Mesenchymal stem cell (in vitro differentiated cells and primary cell): ENCODE measurements around the gene ESPL1.
A peak's percentile ranks its signal among the peaks of the same experiment; 100 is the strongest.

ENCODE experiments used
- DNase-seq: peaks from one replicate; pipeline ENCODE4 v3.0.0-alpha.2; 2013
- H2AFZ ChIP-seq: one replicate; pipeline ENCODE4 v1.6.1; 2013; ENCODE audit warnings: low read depth, mild to moderate bottlenecking, control low read depth, inconsistent platforms, low read length, moderate library complexity
- H2AK5ac ChIP-seq: 2 replicates; pipeline ENCODE4 v1.6.1; 2013; ENCODE audit warnings: low read length, moderate library complexity, mild to moderate bottlenecking, inconsistent platforms; ENCODE audit not compliant: severe bottlenecking
- H2BK120ac ChIP-seq: one replicate; pipeline ENCODE4 v1.6.1; 2013; ENCODE audit warnings: low read depth, mild to moderate bottlenecking, inconsistent platforms, low read length, moderate library complexity
- H2BK12ac ChIP-seq, 2 experiments: one replicate each; pipeline ENCODE4 v1.6.1; 2013; ENCODE audit warnings: inconsistent platforms in 2 of 2, low read length in 2 of 2, mild to moderate bottlenecking in 2 of 2, moderate library complexity in 2 of 2, control low read depth in 1 of 2
- H2BK15ac ChIP-seq: one replicate; pipeline ENCODE4 v1.6.1; 2013; ENCODE audit warnings: mild to moderate bottlenecking, low read depth, inconsistent platforms; ENCODE audit not compliant: poor library complexity, severe bottlenecking
- H2BK5ac ChIP-seq: 2 replicates; pipeline ENCODE4 v1.6.1; 2013; ENCODE audit warnings: low read depth, mild to moderate bottlenecking, low read length, control low read depth, inconsistent platforms; ENCODE audit not compliant: poor library complexity, severe bottlenecking
- H3K14ac ChIP-seq, 2 experiments: one replicate each; pipeline ENCODE4 v1.6.1; 2013; ENCODE audit warnings: inconsistent platforms in 2 of 2, low read length in 2 of 2, control low read depth in 1 of 2, mild to moderate bottlenecking in 1 of 2, moderate library complexity in 1 of 2
- H3K18ac ChIP-seq, 2 experiments: one replicate each; pipeline ENCODE4 v1.6.1; 2013; ENCODE audit warnings: inconsistent platforms in 2 of 2, low read length in 2 of 2, control low read depth in 1 of 2, low read depth in 1 of 2, mild to moderate bottlenecking in 1 of 2
- H3K23ac ChIP-seq, 2 experiments: one replicate each; pipeline ENCODE4 v1.6.1; 2013; ENCODE audit warnings: inconsistent platforms in 2 of 2, low read length in 2 of 2, mild to moderate bottlenecking in 2 of 2, moderate library complexity in 2 of 2, control low read depth in 1 of 2
- H3K27ac ChIP-seq: 2 replicates; pipeline ENCODE4 v1.5.1; 2013; ENCODE audit warnings: mild to moderate bottlenecking, moderate library complexity, low read length, control low read depth, inconsistent platforms; ENCODE audit not compliant: poor library complexity, severe bottlenecking
- H3K27me3 ChIP-seq, 2 experiments: 2 replicates each; pipeline versions ENCODE4 v1.6.1 to v1.7.0; 2013; ENCODE audit warnings: low read length in 2 of 2, mild to moderate bottlenecking in 2 of 2, moderate library complexity in 2 of 2, control low read depth in 1 of 2, inconsistent platforms in 1 of 2; ENCODE audit not compliant: control insufficient read depth in 1 of 2, insufficient read depth in 1 of 2
- H3K36me3 ChIP-seq, 2 experiments: 2 replicates each; pipeline versions ENCODE4 v1.6.1 to v1.7.0; 2013; ENCODE audit warnings: low read length in 2 of 2, control low read depth in 1 of 2, inconsistent platforms in 1 of 2, low read depth in 1 of 2, mild to moderate bottlenecking in 1 of 2; ENCODE audit not compliant: insufficient read depth in 2 of 2, control insufficient read depth in 1 of 2
- H3K4ac ChIP-seq, 2 experiments: one replicate each; pipeline ENCODE4 v1.6.1; 2013; ENCODE audit warnings: inconsistent platforms in 2 of 2, low read length in 2 of 2, mild to moderate bottlenecking in 2 of 2, moderate library complexity in 2 of 2, control low read depth in 1 of 2, low read depth in 1 of 2
- H3K4me1 ChIP-seq: 2 replicates; pipeline ENCODE4 v1.6.1; 2013; ENCODE audit warnings: low read depth, low read length, control low read depth; ENCODE audit not compliant: control insufficient read depth, insufficient read depth
- H3K4me2 ChIP-seq: 2 replicates; pipeline ENCODE4 v1.6.1; 2013; ENCODE audit warnings: low read length, mild to moderate bottlenecking, inconsistent platforms; ENCODE audit not compliant: poor library complexity, severe bottlenecking
- H3K4me3 ChIP-seq, 2 experiments: 2 replicates each; pipeline versions ENCODE4 v1.5.1 to v1.7.0; 2013; ENCODE audit warnings: low read length in 2 of 2, mild to moderate bottlenecking in 2 of 2, control low read depth in 1 of 2, low read depth in 1 of 2; ENCODE audit not compliant: insufficient read depth in 1 of 2
- H3K79me1 ChIP-seq: replicated peaks from 2 replicates; pipeline ENCODE4 v1.6.1; 2013; ENCODE audit warnings: mild to moderate bottlenecking, control low read depth, low read length, inconsistent platforms; ENCODE audit not compliant: poor library complexity, severe bottlenecking
- H3K9ac ChIP-seq: 2 replicates; pipeline ENCODE4 v1.7.0; 2013; ENCODE audit warnings: mild to moderate bottlenecking, low read length, moderate library complexity
- H3K9me3 ChIP-seq: 2 replicates; pipeline ENCODE4 v1.7.0; 2013; ENCODE audit warnings: mild to moderate bottlenecking, low read length; ENCODE audit not compliant: control insufficient read depth
- H4K8ac ChIP-seq: one replicate; pipeline ENCODE4 v1.6.1; 2013; ENCODE audit warnings: inconsistent platforms, mild to moderate bottlenecking, low read length, moderate library complexity
- H4K91ac ChIP-seq: one replicate; pipeline ENCODE4 v1.6.1; 2013; ENCODE audit warnings: mild to moderate bottlenecking, low read length, inconsistent platforms
- WGBS: methylation state at CpG from one replicate; pipeline ENCODE4 v1.1.7; 2013; ENCODE audit warnings: mixed read lengths; 5-methylcytosine and 5-hydroxymethylcytosine counted together

ESPL1 gene

DNA sequence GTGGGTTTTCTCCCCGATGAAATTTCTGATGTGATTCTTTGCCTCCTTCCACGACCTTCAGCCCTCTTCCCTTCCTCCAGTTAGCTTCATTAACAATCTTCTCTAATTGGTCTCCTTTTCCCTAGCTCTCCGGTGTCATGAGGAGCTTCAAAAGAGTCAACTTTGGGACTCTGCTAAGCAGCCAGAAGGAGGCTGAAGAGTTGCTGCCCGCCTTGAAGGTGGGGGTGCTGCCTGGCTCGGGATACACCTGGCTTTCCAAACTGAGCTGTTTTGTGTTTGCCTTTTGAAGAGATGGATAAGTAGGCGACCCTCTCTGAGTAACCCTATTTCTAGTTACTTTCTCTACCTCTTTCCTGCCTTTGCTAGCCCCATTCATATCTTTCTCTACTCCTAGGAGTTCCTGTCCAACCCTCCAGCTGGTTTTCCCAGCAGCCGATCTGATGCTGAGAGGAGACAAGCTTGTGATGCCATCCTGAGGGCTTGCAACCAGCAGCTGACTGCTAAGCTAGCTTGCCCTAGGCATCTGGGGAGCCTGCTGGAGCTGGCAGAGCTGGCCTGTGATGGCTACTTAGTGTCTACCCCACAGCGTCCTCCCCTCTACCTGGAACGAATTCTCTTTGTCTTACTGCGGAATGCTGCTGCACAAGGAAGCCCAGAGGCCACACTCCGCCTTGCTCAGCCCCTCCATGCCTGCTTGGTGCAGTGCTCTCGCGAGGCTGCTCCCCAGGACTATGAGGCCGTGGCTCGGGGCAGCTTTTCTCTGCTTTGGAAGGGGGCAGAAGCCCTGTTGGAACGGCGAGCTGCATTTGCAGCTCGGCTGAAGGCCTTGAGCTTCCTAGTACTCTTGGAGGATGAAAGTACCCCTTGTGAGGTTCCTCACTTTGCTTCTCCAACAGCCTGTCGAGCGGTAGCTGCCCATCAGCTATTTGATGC lies 797 bp downstream of the ESPL1 start:
- Histone ChIP-seq H3K23ac (no peak overlapping the region), H3K27me3 (no peaks in the 10 kb centered on the region), H2AFZ (peak overlapping the region; percentile 43), H3K14ac (no peak overlapping the region), H3K36me3 (no peaks in the 10 kb centered on the region), H2BK5ac (no peak overlapping the region), H3K4me2 (peak overlapping the region; percentile 97), H3K4me3 (peak overlapping the region; percentile 84 to 90), H3K9ac (peak overlapping the region; percentile 84), H4K8ac (no peak overlapping the region), H2BK15ac (no peak overlapping the region), H2BK12ac (no peak overlapping the region), H4K91ac (no peak overlapping the region), H3K27ac (no peak overlapping the region), H2AK5ac (no peak overlapping the region), H3K4ac (no peak overlapping the region), H3K79me1 (peaks cover 25% of the 10 kb centered on the region), H2BK120ac (no peak overlapping the region), H3K4me1 (peaks cover 12% of the 10 kb centered on the region), H3K18ac (no peak overlapping the region), H3K9me3 (no peaks in the 10 kb centered on the region)
- 70% methylated on average over 19 of the region's 20 CpGs for WGBS
- peak; percentile 18 for DNase-seq

DNA sequence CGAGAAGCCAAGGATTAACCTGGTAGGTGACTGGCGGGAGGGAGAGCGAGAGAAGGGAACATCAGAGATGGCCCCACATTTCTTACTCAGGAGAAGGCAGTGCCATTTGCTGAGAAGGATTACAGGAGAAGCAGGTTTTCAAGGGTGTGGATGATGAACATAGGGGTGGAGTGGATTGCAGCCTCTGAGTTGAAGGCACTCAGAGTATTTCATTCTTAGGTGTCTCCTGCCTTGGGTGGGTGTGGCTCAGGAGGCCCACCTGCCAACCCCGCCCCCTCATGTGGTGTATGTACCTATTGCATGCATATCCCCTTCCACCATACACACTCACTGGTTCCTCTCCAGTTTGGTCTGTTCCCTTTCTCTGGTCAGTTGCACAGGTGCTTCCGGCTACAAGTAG lies 6.3 kb downstream of the ESPL1 start:
- Histone ChIP-seq H2AFZ (no peak overlapping the region), H3K4me2 (no peak overlapping the region), H3K23ac (no peak overlapping the region), H2BK12ac (no peak overlapping the region), H4K8ac (no peak overlapping the region), H2BK15ac (no peak overlapping the region), H2BK120ac (no peak overlapping the region), H3K27ac (no peak overlapping the region), H3K4me1 (peaks cover 7% of the 10 kb centered on the region), H2BK5ac (no peak overlapping the region), H3K14ac (no peak overlapping the region), H3K18ac (no peak overlapping the region), H3K4me3 (no peak overlapping the region), H4K91ac (no peak overlapping the region), H3K9ac (no peak overlapping the region), H3K27me3 (no peaks in the 10 kb centered on the region), H2AK5ac (no peak overlapping the region), H3K79me1 (peaks cover 29% of the 10 kb centered on the region), H3K9me3 (no peaks in the 10 kb centered on the region), H3K4ac (no peak overlapping the region), H3K36me3 (peaks cover 2 to 13% of the 10 kb centered on the region in 2 experiments)
- no peak for DNase-seq
- over 99% methylated on average over 5 of the region's 5 CpGs for WGBS

DNA sequence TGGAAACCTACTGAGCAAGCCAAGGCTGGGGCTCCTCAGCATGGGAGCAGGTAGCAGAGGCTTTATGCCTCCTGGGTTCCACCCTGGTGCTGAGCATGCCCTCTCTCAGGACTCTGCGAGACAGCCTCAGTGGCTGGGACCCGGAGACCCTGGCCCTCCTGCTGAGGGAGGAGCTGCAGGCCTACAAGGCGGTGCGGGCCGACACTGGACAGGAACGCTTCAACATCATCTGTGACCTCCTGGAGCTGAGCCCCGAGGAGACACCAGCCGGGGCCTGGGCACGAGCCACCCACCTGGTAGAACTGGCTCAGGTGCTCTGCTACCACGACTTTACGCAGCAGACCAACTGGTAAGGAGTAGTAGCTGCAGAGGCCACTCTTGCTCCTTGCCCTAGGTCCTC lies 8.4 kb downstream of the ESPL1 start:
- H2BK5ac ChIP-seq, result no peak overlapping the region
- H3K36me3 ChIP-seq, result peaks cover 5 to 17% of the 10 kb centered on the region in 2 experiments
- no peak overlapping the region for H2BK15ac ChIP-seq
- H3K14ac ChIP-seq, result no peak overlapping the region
- H3K27ac ChIP-seq, result no peak overlapping the region
- no peak for DNase-seq
- no peaks in the 10 kb centered on the region for H3K27me3 ChIP-seq
- H3K4me1 ChIP-seq, result peaks cover 3% of the 10 kb centered on the region
- no peaks in the 10 kb centered on the region for H3K9me3 ChIP-seq
- H2BK120ac ChIP-seq, result no peak overlapping the region
- no peak overlapping the region for H3K4ac ChIP-seq
- 98% methylated on average over 11 of the region's 11 CpGs for WGBS
- H3K23ac ChIP-seq, result no peak overlapping the region
- no peak overlapping the region for H2AFZ ChIP-seq
- no peak overlapping the region for H3K18ac ChIP-seq
- H2AK5ac ChIP-seq, result no peak overlapping the region
- H3K4me3 ChIP-seq, result no peak overlapping the region
- H3K79me1 ChIP-seq, result peaks cover 14% of the 10 kb centered on the region
- no peak overlapping the region for H4K8ac ChIP-seq
- H2BK12ac ChIP-seq, result no peak overlapping the region
- no peak overlapping the region for H3K4me2 ChIP-seq
- H4K91ac ChIP-seq, result peak overlapping the region; percentile 25
- no peak overlapping the region for H3K9ac ChIP-seq

DNA sequence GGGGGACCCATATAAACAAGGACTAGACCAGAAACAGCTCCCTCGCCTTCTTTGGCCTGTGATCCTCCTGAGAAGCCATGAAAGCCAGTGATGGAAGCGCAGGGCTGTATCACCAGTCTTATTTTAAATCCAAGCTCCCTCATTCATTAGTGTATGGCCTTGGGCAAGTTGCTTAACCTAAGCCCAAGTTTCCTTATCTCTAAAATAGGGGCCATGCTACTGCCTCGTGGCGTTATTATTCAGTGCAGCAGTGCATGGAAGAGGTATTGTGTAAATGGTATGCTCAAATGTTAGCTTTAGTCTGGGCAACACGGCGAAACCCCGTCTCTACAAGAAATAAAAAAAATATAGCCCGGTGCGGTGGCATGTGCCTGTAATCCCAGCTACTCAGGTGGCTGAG lies 9.9 kb downstream of the ESPL1 start:
- no peak overlapping the region for H4K8ac ChIP-seq
- no peak overlapping the region for H2BK12ac ChIP-seq
- H3K4me3 ChIP-seq, result no peak overlapping the region
- H3K9me3 ChIP-seq, result no peaks in the 10 kb centered on the region
- H3K27ac ChIP-seq, result no peak overlapping the region
- no peak overlapping the region for H3K4ac ChIP-seq
- no peak overlapping the region for H2AFZ ChIP-seq
- peaks cover 7% of the 10 kb centered on the region for H3K79me1 ChIP-seq
- no peak overlapping the region for H3K18ac ChIP-seq
- H3K4me1 ChIP-seq, result no peaks in the 10 kb centered on the region
- no peak overlapping the region for H2BK120ac ChIP-seq
- H3K9ac ChIP-seq, result no peak overlapping the region
- no peak overlapping the region for H3K14ac ChIP-seq
- no peak overlapping the region for H2BK5ac ChIP-seq
- H3K4me2 ChIP-seq, result no peak overlapping the region
- H2AK5ac ChIP-seq, result no peak overlapping the region
- no peak for DNase-seq
- H3K23ac ChIP-seq, result no peak overlapping the region
- H3K36me3 ChIP-seq, result peaks cover 17 to 23% of the 10 kb centered on the region in 2 experiments
- H2BK15ac ChIP-seq, result no peak overlapping the region
- 99% methylated on average over 9 of the region's 9 CpGs for WGBS
- no peak overlapping the region for H4K91ac ChIP-seq
- H3K27me3 ChIP-seq, result no peaks in the 10 kb centered on the region
